ENCODE measurements around the gene TMC2. TPM values are rescaled to one million over a fixed set of nuclear protein-coding genes. Genes with fewer than 3 reads are reported as not detected.
"Not testable (repeated sequence)": the region's sequence is repeated elsewhere in the genome, so short reads cannot be mapped to it uniquely, and the experiment has no call there.

TMC2 gene, protein sequence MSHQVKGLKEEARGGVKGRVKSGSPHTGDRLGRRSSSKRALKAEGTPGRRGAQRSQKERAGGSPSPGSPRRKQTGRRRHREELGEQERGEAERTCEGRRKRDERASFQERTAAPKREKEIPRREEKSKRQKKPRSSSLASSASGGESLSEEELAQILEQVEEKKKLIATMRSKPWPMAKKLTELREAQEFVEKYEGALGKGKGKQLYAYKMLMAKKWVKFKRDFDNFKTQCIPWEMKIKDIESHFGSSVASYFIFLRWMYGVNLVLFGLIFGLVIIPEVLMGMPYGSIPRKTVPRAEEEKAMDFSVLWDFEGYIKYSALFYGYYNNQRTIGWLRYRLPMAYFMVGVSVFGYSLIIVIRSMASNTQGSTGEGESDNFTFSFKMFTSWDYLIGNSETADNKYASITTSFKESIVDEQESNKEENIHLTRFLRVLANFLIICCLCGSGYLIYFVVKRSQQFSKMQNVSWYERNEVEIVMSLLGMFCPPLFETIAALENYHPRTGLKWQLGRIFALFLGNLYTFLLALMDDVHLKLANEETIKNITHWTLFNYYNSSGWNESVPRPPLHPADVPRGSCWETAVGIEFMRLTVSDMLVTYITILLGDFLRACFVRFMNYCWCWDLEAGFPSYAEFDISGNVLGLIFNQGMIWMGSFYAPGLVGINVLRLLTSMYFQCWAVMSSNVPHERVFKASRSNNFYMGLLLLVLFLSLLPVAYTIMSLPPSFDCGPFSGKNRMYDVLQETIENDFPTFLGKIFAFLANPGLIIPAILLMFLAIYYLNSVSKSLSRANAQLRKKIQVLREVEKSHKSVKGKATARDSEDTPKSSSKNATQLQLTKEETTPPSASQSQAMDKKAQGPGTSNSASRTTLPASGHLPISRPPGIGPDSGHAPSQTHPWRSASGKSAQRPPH
- not detected in 2 replicates for total RNA-seq (ENCODE audit: low replicate concordance)

DNA sequence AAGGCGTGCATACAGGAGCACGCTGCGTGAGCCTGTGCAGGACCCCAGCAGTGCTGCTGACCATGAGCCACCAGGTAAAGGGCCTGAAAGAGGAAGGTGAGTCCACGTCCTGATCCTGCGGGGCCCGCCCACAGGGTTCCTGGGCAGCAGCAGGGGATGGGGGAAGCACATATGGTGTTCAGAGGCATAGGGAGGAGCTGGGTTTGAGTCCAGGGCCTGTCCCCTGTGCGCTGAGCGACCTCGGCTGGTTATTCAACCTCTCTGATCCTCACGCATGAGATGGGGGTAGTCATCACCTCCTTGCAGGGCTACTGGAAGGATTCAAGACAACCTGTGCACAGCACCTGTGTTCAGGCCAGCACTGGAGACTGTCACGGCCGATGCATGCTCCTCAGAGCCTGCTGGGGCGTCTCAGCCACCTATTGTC, at the start of gene TMC2:
TSS of gene TMC2 (plus strand) at position 14 of the 427 bp plus-strand sequence. CDS start at position 63, 49 bp downstream.
- H3K36me3 Mint-ChIP-seq, result no peaks in the 10 kb centered on the region
- H3K27me3 Mint-ChIP-seq (ENCODE audit: insufficient read depth, low read depth), result peaks cover 19% of the 10 kb centered on the region
- H3K79me2 ChIP-seq (ENCODE audit: low read depth), result no peaks in the 10 kb centered on the region
- peak within 1 kb of the TSS; percentile 45 for H2AFZ ChIP-seq (replicated peaks)
- H3K4me2 ChIP-seq, result peak within 1 kb of the TSS; percentile 22
- H3K9me3 ChIP-seq (ENCODE audit: low read depth), result no peaks in the 10 kb centered on the region
- H3K4me1 Mint-ChIP-seq, result peaks cover 29% of the 10 kb centered on the region
- no peak within 1 kb of the TSS for H3K27ac Mint-ChIP-seq
- no peaks in the 10 kb centered on the region for H3K36me3 ChIP-seq
- no peak within 1 kb of the TSS for H3K9ac ChIP-seq
- no peaks in the 10 kb centered on the region for H3K9me3 Mint-ChIP-seq
- peaks cover 28% of the 10 kb centered on the region for H3K27me3 ChIP-seq
- H3K4me3 ChIP-seq, result no peak within 1 kb of the TSS
- H3F3A ChIP-seq (ENCODE audit: low read depth), result no peaks in the 10 kb centered on the region
- TF ChIP-seq EZH2phosphoT487 (IDR thresholded peaks at IDR 0.05) (no peak), EZH2 (IDR thresholded peaks at IDR 0.05) (no peak)
- TF ChIP-seq, protein P1, sequence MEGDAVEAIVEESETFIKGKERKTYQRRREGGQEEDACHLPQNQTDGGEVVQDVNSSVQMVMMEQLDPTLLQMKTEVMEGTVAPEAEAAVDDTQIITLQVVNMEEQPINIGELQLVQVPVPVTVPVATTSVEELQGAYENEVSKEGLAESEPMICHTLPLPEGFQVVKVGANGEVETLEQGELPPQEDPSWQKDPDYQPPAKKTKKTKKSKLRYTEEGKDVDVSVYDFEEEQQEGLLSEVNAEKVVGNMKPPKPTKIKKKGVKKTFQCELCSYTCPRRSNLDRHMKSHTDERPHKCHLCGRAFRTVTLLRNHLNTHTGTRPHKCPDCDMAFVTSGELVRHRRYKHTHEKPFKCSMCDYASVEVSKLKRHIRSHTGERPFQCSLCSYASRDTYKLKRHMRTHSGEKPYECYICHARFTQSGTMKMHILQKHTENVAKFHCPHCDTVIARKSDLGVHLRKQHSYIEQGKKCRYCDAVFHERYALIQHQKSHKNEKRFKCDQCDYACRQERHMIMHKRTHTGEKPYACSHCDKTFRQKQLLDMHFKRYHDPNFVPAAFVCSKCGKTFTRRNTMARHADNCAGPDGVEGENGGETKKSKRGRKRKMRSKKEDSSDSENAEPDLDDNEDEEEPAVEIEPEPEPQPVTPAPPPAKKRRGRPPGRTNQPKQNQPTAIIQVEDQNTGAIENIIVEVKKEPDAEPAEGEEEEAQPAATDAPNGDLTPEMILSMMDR (IDR thresholded peaks at IDR 0.05), result no peak
- no peak within 1 kb of the TSS for H3K4me3 Mint-ChIP-seq
- no peak within 1 kb of the TSS for H3K27ac ChIP-seq
- DNase-seq (ENCODE audit: low spot score), result no peak
- peaks cover 17% of the 10 kb centered on the region for H3K4me1 ChIP-seq
- H4K20me1 ChIP-seq (ENCODE audit: low read depth), result no peaks in the 10 kb centered on the region

DNA sequence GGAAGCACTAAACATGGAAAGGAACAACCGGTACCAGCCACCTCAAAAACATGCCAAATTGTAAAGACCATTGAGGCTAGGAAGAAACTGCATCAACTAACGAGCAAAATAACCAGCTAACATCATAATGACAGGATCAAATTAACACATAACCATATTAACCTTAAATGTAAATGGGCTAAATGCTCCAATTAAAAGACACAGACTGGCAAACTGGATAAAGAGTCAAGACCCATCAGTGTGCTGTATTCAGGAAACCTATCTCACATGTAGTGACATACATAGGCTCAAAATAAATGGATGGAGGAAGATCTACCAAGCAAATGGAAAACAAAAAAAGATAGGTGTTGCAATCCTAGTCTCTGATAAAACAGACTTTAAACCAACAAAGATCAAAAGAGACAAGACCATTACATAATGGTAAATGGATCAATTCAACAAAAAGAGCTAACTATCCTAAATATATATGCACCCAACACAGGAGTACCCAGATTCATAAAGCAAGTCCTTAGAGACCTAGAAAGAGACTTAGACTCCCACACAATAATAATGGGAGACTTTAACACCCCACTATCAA, 33.5 kb upstream of the TMC2 start:
- H3K27me3 Mint-ChIP-seq (ENCODE audit: insufficient read depth, low read depth); DNase-seq (ENCODE audit: low spot score); H3K9ac ChIP-seq; H3K27ac ChIP-seq; H3K9me3 Mint-ChIP-seq; H3K9me3 ChIP-seq (ENCODE audit: low read depth); H4K20me1 ChIP-seq (ENCODE audit: low read depth); H3K79me2 ChIP-seq (ENCODE audit: low read depth); H3F3A ChIP-seq (ENCODE audit: low read depth); H3K4me3 ChIP-seq; H2AFZ ChIP-seq (replicated peaks); H3K4me2 ChIP-seq; H3K4me3 Mint-ChIP-seq; H3K27ac Mint-ChIP-seq; H3K36me3 ChIP-seq; H3K4me1 Mint-ChIP-seq; H3K27me3 ChIP-seq; H3K4me1 ChIP-seq: not testable (repeated sequence)
- peaks cover 22% of the 10 kb centered on the region for H3K36me3 Mint-ChIP-seq

DNA sequence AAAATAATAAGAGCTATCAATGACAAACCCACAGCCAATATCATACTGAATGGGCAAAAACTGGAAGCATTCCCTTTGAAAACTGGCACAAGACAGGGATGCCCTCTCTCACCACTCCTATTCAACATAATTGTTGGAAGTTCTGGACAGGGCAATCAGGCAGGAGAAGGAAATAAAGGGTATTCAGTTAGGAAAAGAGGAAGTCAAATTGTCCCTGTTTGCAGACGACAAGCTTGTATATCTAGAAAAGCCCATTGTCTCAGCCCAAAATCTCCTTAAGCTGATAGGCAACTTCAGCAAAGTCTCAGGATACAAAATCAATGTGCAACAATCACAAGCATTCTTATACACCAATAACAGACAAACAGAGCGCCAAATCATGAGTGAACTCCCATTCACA, 31.6 kb upstream of the TMC2 start:
- not testable (repeated sequence) for H3K4me1 ChIP-seq; H3F3A ChIP-seq (ENCODE audit: low read depth); H3K27me3 Mint-ChIP-seq (ENCODE audit: insufficient read depth, low read depth); H3K4me3 ChIP-seq; H4K20me1 ChIP-seq (ENCODE audit: low read depth); H2AFZ ChIP-seq (replicated peaks); H3K4me2 ChIP-seq; DNase-seq (ENCODE audit: low spot score); H3K9me3 Mint-ChIP-seq; H3K27ac Mint-ChIP-seq; H3K27ac ChIP-seq; H3K4me1 Mint-ChIP-seq; H3K36me3 ChIP-seq; H3K9ac ChIP-seq; H3K9me3 ChIP-seq (ENCODE audit: low read depth); H3K4me3 Mint-ChIP-seq
- H3K36me3 Mint-ChIP-seq, result peaks cover 13% of the 10 kb centered on the region
- peaks cover 15% of the 10 kb centered on the region for H3K27me3 ChIP-seq
- peaks cover 11% of the 10 kb centered on the region for H3K79me2 ChIP-seq (ENCODE audit: low read depth)

DNA sequence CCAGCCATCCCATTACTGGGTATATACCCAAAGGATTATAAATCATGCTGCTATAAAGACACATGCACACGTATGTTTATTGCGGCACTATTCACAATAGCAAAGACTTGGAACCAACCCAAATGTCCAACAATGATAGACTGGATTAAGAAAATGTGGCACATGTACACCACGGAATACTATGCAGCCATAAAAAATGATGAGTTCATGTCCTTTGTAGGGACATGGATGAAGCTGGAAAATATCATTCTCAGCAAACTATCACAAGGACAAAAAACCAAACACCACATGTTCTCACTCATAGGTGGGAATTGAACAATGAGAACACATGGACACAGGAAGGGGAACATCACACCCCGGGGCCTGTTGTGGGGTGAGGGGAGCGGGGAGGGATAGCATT, 29.9 kb upstream of the TMC2 start:
- H3K4me3 Mint-ChIP-seq; DNase-seq (ENCODE audit: low spot score); H3K36me3 ChIP-seq; H3K4me2 ChIP-seq; H3K36me3 Mint-ChIP-seq; H3K27me3 Mint-ChIP-seq (ENCODE audit: insufficient read depth, low read depth); H2AFZ ChIP-seq (replicated peaks); H3K4me1 ChIP-seq; H4K20me1 ChIP-seq (ENCODE audit: low read depth); H3K4me1 Mint-ChIP-seq; H3K4me3 ChIP-seq; H3K27ac Mint-ChIP-seq; H3K9me3 Mint-ChIP-seq; H3F3A ChIP-seq (ENCODE audit: low read depth); H3K27ac ChIP-seq; H3K9ac ChIP-seq; H3K9me3 ChIP-seq (ENCODE audit: low read depth): not testable (repeated sequence)
- Histone ChIP-seq H3K27me3 (peaks cover 31% of the 10 kb centered on the region), H3K79me2 (ENCODE audit: low read depth) (peaks cover 11% of the 10 kb centered on the region)

Data from neural progenitor cell (in vitro differentiated cells).